HAP-1 (cell line): ENCODE measurements around the gene YES1.
"Not testable (repeated sequence)": the region's sequence is repeated elsewhere in the genome, so short reads cannot be mapped to it uniquely, and the experiment has no call there.

ENCODE experiments used
- DNase-seq, 2 experiments: peaks; one replicate each; pipeline ENCODE4 v3.0.0-alpha.2; 2016 to 2020; ENCODE audit warnings: low spot score in 2 of 2
- H3K27me3 ChIP-seq: fragments of 250-450 bp; sonication (Bioruptor Pico); 2 replicates; pipeline ENCODE4 v1.5.1; 2020; ENCODE audit warnings: low read depth, mild to moderate bottlenecking, moderate library complexity
- H3K36me3 ChIP-seq: fragments of 250-450 bp; sonication (Bioruptor Pico); replicated peaks from 2 replicates; pipeline ENCODE4 v1.5.1; 2020; ENCODE audit warnings: mild to moderate bottlenecking
- H3K4me1 ChIP-seq: fragments of 250-450 bp; sonication (Bioruptor Pico); 2 replicates; pipeline ENCODE4 v1.5.1; 2020; ENCODE audit warnings: mild to moderate bottlenecking
- H3K4me3 ChIP-seq: fragments of 250-450 bp; sonication (Bioruptor Pico); 2 replicates; pipeline ENCODE4 v1.5.1; 2020; ENCODE audit warnings: mild to moderate bottlenecking, moderate library complexity
- H3K9me3 ChIP-seq: fragments of 250-450 bp; sonication (Bioruptor Pico); 2 replicates; pipeline ENCODE4 v1.5.1; 2020; ENCODE audit warnings: mild to moderate bottlenecking, moderate library complexity
- in situ Hi-C: fragments of 300-500 bp; cut with MboI; formaldehyde crosslinking; loops from 3 replicates; pipeline ENCODE4 v1.14.3; 2020; ENCODE audit warnings: low sequenced_read_pairs, inconsistent platforms, mixed read lengths

YES1 gene

GRCh38 chr18:795383-795782 lies 16.7 kb downstream of the YES1 start:
- DNase-seq, H3K36me3 ChIP-seq, H3K9me3 ChIP-seq, in situ Hi-C loops, H3K4me3 ChIP-seq, H3K27me3 ChIP-seq: not testable (repeated sequence)
- peaks cover 13% of the 10 kb centered on the region for H3K4me1 ChIP-seq

GRCh38 chr18:789397-789796 lies 22.6 kb downstream of the YES1 start:
- Histone ChIP-seq H3K4me3 (no peak overlapping the region), H3K4me1 (no peaks in the 10 kb centered on the region), H3K36me3 (no peaks in the 10 kb centered on the region), H3K9me3 (no peaks in the 10 kb centered on the region), H3K27me3 (no peaks in the 10 kb centered on the region)
- in situ Hi-C loops, result no loop called here
- DNase-seq, result no peak

- no peaks in the 10 kb centered on the region for H3K27me3 ChIP-seq
- in situ Hi-C loops, result no loop called here
- no peak overlapping the region for H3K4me3 ChIP-seq
- H3K36me3 ChIP-seq, result no peaks in the 10 kb centered on the region
- no peaks in the 10 kb centered on the region for H3K9me3 ChIP-seq
- no peaks in the 10 kb centered on the region for H3K4me1 ChIP-seq
- no peak for DNase-seq
Measured at GRCh38 chr18:785242-785641, 26.8 kb downstream of the YES1 start.

- no peak overlapping the region for H3K4me3 ChIP-seq
- no peaks in the 10 kb centered on the region for H3K27me3 ChIP-seq
- no peaks in the 10 kb centered on the region for H3K9me3 ChIP-seq
- H3K36me3 ChIP-seq, result no peaks in the 10 kb centered on the region
- DNase-seq, result no peak
- peaks cover 6% of the 10 kb centered on the region for H3K4me1 ChIP-seq
- in situ Hi-C loops, result no loop called here
Measured at GRCh38 chr18:784470-785172, 27.4 kb downstream of the YES1 start.

DNA sequence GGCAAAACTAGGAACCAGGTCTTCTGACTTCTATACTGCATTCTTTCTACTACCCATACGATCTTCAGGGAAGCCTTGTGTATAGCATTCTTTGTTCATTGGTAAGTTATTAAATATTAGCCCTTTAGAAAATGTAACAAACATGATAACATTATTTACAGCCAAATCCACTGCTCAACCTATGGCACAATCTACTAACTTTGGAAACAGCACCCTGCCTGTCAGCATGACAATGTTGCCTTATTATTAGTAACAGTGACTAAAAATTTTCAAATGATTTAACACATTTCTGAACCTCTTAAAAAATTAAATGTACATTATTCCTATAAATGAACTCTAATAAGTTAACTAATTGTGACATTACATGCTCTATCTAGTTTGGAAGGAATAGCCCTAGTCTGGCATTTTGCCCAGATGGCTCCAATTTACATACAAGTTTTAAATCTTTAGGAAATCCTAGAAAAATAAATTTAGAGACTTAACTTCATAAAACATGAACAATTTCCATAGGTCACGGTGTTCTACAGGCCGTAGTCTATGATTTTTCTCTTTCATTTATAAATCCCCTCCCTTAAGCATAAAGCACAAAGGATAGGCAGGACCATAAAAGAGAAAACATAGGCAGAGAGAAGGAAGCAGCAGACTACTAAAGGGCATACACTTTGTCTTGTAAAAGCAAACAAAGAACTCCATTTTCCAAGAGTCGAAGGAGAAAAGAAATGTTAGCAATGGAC lies 33.7 kb downstream of the YES1 start:
- H3K4me1 ChIP-seq, result peaks cover 36% of the 10 kb centered on the region
- in situ Hi-C loops, result no loop called here

DNA sequence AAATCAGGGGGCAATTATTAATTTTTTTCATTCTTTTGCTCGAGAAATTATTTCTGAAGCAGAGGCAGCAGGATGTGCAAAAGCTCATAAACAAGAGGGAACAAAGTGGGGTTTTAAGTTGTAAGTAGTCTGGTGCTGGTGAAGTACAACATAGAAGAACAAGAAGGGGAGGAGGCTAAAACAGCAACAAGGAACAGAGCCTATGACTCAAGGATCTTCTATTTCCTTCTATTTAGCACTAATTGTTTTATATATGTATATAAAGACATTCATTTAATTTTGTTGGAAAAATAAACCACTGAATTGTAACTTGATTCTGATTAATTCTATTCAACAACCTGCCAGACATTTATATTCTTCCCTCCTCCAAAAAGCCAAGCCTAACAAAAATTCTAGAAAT lies 35.0 kb downstream of the YES1 start:
- Histone ChIP-seq H3K27me3 (no peaks in the 10 kb centered on the region), H3K4me3 (no peak overlapping the region), H3K9me3 (no peaks in the 10 kb centered on the region), H3K4me1 (peaks cover 36% of the 10 kb centered on the region), H3K36me3 (no peaks in the 10 kb centered on the region; the same call in 1 of the 2 replicates)
- in situ Hi-C loops, result no loop called here
- no peak for DNase-seq

More for the DNA sequence above, 33.7 kb downstream of the YES1 start:
- Histone ChIP-seq H3K9me3 (no peaks in the 10 kb centered on the region), H3K27me3 (no peaks in the 10 kb centered on the region), H3K4me3 (no peak overlapping the region), H3K36me3 (no peaks in the 10 kb centered on the region; the same call in 1 of the 2 replicates)
- DNase-seq, result peak; percentile 38 to 89

- DNase-seq, H3K4me3 ChIP-seq, H3K36me3 ChIP-seq, in situ Hi-C loops, H3K9me3 ChIP-seq, H3K27me3 ChIP-seq: not testable (repeated sequence)
- peaks cover 42% of the 10 kb centered on the region for H3K4me1 ChIP-seq
Measured at GRCh38 chr18:776044-776443, 36.0 kb downstream of the YES1 start.

DNA sequence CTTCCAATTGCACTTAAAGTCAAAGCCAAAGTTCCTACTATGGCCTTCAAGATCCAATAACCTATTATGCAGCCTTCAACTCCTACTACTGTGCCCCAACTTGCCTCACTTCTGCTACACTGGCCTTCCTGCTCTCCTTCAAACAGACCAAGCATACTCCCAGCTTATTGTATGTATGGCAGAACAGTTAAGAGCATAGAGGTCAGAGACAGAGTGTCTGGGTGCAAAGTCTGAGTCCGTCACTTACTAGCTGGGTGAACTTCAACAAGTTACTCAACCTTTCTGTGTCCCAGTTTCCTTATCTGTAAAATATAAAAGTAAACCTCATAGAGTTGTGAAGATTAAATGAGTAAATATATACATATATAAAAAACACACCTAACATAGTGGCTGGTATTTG lies 37.2 kb downstream of the YES1 start:
- Histone ChIP-seq H3K27me3 (no peaks in the 10 kb centered on the region), H3K9me3 (no peaks in the 10 kb centered on the region), H3K4me1 (peaks cover 42% of the 10 kb centered on the region), H3K4me3 (no peak overlapping the region), H3K36me3 (no peaks in the 10 kb centered on the region; the same call in 1 of the 2 replicates)
- in situ Hi-C loops, result no loop called here
- DNase-seq, result no peak

- peaks cover 35% of the 10 kb centered on the region for H3K4me1 ChIP-seq
- in situ Hi-C loops, result no loop called here
- H3K4me3 ChIP-seq, result no peak overlapping the region
- DNase-seq, result no peak
- H3K9me3 ChIP-seq, result no peaks in the 10 kb centered on the region
- H3K27me3 ChIP-seq, result no peaks in the 10 kb centered on the region
- H3K36me3 ChIP-seq, result no peaks in the 10 kb centered on the region; the same call in 1 of the 2 replicates
Measured at GRCh38 chr18:773980-774624, 37.9 kb downstream of the YES1 start.

DNA sequence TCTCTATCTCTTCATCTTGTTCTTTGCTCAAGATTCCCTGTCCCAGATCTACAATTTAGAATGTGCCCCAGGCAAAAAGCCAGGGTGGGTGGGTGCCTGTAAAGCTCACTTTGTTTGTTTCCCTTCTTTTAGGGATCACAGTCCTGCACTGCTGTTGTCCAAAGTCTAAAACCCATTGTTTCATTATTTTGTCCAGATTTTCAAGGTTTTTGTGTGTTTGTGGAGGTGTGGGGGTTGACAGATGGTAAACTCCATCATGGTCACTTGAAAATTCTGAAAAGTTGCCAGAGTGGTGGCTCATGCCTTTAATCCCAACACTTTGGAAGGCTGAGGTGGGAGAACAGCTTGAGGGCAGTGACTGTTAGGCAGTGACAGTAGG lies 41.5 kb downstream of the YES1 start:
- Histone ChIP-seq H3K4me1 (peaks cover 11% of the 10 kb centered on the region), H3K36me3 (no peaks in the 10 kb centered on the region), H3K4me3 (no peak overlapping the region), H3K9me3 (no peaks in the 10 kb centered on the region), H3K27me3 (no peaks in the 10 kb centered on the region)
- peak; percentile 80 to 82 for DNase-seq
- in situ Hi-C loops, result no loop called here

DNA sequence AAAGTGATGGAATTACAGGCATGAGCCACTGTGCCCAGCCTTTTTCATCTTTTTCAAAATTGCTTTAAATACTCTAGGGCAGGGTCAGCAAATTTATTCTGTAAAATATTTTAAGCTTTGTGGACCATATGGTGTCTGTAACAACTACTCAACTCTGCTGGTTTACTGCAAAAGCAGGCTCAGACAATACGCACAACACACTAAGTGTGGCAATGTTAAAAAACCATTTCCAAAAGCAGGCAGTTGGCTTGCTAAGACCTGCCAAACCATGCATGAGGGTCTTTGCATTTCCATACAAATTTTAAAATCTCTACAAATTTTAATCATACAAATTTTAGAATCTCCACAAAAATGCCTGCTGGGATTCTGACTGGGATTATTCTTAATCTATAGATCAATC lies 44.1 kb downstream of the YES1 start:
- Histone ChIP-seq H3K36me3 (no peaks in the 10 kb centered on the region), H3K4me1 (peaks cover 11% of the 10 kb centered on the region), H3K27me3 (no peaks in the 10 kb centered on the region), H3K4me3 (no peak overlapping the region), H3K9me3 (no peaks in the 10 kb centered on the region)
- DNase-seq, result no peak
- in situ Hi-C loops, result no loop called here

DNA sequence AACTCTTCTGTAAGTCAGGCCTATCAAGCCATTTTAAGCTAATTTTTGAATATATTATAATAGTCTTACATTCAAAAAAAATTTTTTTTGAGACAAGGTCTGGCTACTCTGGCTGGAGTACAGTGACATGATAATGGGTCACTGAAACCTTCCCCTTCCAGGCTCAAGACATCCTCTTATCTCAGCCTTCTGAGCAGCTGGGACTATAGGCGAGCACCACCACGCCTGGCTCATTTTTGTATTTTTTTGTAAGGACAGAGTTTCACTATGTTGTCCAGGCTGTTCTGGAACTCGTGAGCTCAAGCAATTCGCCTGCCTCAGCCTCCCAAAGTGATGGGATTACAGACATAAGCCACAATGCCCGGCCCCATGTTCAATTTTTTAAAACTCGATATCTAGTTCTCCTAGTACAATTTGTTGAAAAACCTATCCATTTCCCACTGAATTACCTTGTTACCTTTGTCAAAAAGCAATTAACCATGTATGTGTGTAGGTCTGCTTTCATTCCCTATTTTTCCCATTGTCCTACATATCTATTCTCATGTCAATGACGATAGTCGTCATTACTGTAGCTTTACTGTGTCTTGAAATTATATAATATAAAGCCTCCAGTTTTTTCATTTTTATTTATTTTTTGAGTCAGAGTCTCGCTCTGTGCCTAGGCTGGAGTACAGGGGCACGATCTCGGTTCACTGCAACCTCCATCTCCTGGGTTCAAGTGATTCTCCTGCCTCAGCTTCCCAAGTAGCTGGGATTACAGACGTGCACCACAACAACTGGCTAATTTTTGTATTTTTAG lies 44.8 kb downstream of the YES1 start:
- Histone ChIP-seq H3K27me3 (no peaks in the 10 kb centered on the region), H3K9me3 (no peaks in the 10 kb centered on the region), H3K36me3 (no peaks in the 10 kb centered on the region), H3K4me1 (peaks cover 11% of the 10 kb centered on the region), H3K4me3 (no peak overlapping the region)
- DNase-seq, result no peak
- in situ Hi-C loops, result no loop called here

DNA sequence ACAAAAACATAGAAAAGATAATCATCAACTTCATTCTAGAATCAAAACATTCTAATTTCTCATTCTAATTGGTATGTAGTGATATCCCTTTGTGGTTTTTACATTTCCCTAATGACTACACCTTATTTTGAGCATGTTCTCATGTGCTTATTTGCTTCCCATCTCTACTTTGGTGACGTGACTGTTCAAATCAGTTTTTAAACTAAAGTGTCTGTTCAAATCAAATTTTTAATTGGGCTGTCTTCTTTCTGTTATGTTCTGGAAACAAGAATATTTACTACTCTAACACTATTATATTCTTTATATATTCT lies 45.5 kb downstream of the YES1 start:
- DNase-seq, result no peak
- Histone ChIP-seq H3K4me1 (peaks cover 9% of the 10 kb centered on the region), H3K36me3 (no peaks in the 10 kb centered on the region), H3K9me3 (no peaks in the 10 kb centered on the region), H3K4me3 (no peak overlapping the region), H3K27me3 (no peaks in the 10 kb centered on the region)
- in situ Hi-C loops, result no loop called here
